ENCODE results near the gene VSX2.

- no peak for TF ChIP-seq CTCF (IDR thresholded peaks at IDR 0.05)
- TF ChIP-seq POLR2A (IDR thresholded peaks at IDR 0.05): no peak
These were observed 2.4 kb downstream of the VSX2 start for GRCh38 chr14:74241652-74242017.
